HCT116 (cell line): ENCODE measurements around the gene SLC22A12. TPM values are rescaled to one million over a fixed set of nuclear protein-coding genes. Genes with fewer than 3 reads are reported as not detected.

Source experiments
- ATAC-seq: fragments of 200-7000 bp; cut with Tn5 transposase; 2 replicates; pipeline ENCODE4 v1.9.1; 2020; ENCODE audit warnings: mild to moderate bottlenecking, moderate library complexity
- BruUV-seq: library from RNA; stranded (reverse); fragments of 400-500 nt; replicated peaks from 2 replicates; lab custom pipeline; 2021; lab: Mats Ljungman, UMichigan
- CTCF ChIA-PET: fragments of 300-600 bp; sonication (Branson Sonifier 250); formaldehyde crosslinking; loops from one replicate; lab custom pipeline; 2021; ENCODE audit warnings: antibody characterized with exemption; lab: Charles Lee
- POLR2A ChIA-PET: fragments of 300-600, 350-600 bp; sonication (Branson Sonifier 250); formaldehyde crosslinking; loops from one replicate; lab custom pipeline; 2021; ENCODE audit warnings: antibody characterized with exemption; lab: Charles Lee
- RAD21 ChIA-PET, 2 experiments: fragments of 300-600 bp; sonication (Branson Sonifier 250); formaldehyde crosslinking; loops; one replicate each; lab custom pipeline; 2023; ENCODE audit warnings: low total read pairs in 2 of 2; ENCODE audit not compliant: uncharacterized antibody in 2 of 2, unreplicated experiment in 2 of 2, low non-redundant PET in 1 of 2; lab: Charles Lee
- DNase-seq: peaks from one replicate; pipeline ENCODE4 v3.0.0-alpha.2; 2010; ENCODE audit warnings: low read depth, low spot score
- H2AFZ ChIP-seq: fragments of 200-600 bp; shearing (Covaris generic), sonication (generic); 2 replicates; pipeline ENCODE4 v1.6.1; 2017; ENCODE audit warnings: low read depth, mixed run types, mixed read lengths, antibody characterized with exemption, low read length; ENCODE audit not compliant: poor library complexity, severe bottlenecking
- H3K27ac ChIP-seq: 2 replicates; pipeline ENCODE4 v1.5.1; 2012; ENCODE audit warnings: low read depth, low read length
- H3K27me3 ChIP-seq: fragments of 200-600 bp; sonication (generic); 2 replicates; pipeline ENCODE4 v1.6.1; 2016; ENCODE audit warnings: mixed run types, low read length, mixed read lengths; ENCODE audit not compliant: insufficient read depth
- H3K36me3 ChIP-seq, 2 experiments: fragments of 200-500 bp in 1 of 2; fragments of 200-600 bp in 1 of 2; sonication (Bioruptor generic) in 1 of 2; sonication (generic) in 1 of 2; 2 replicates each; pipeline versions ENCODE4 v1.5.1 to v1.6.1; 2014 to 2016; ENCODE audit warnings: low read length in 2 of 2, inconsistent platforms in 1 of 2, mixed read lengths in 1 of 2, mixed run types in 1 of 2; ENCODE audit not compliant: insufficient read depth in 2 of 2, control insufficient read depth in 1 of 2
- H3K4me1 ChIP-seq, 2 experiments: fragments of 200-600 bp in 1 of 2; sonication (generic) in 1 of 2; 2 replicates each; pipeline versions ENCODE4 v1.5.1 to v1.6.1; 2012 to 2017; ENCODE audit warnings: low read length in 2 of 2, inconsistent platforms in 1 of 2, mild to moderate bottlenecking in 1 of 2, mixed read lengths in 1 of 2, mixed run types in 1 of 2, moderate library complexity in 1 of 2; ENCODE audit not compliant: insufficient read depth in 2 of 2, control insufficient read depth in 1 of 2
- H3K4me2 ChIP-seq: fragments of 200-600 bp; sonication (generic); 2 replicates; pipeline ENCODE4 v1.6.1; 2017; ENCODE audit warnings: mixed run types, low read length, mixed read lengths
- H3K4me3 ChIP-seq, 2 experiments: fragments of 200-600 bp in 1 of 2; sonication (generic) in 1 of 2; replicated peaks in 1 of 2; 2 replicates each; pipeline ENCODE4 v1.5.1; 2011 to 2016; ENCODE audit warnings: low read length in 2 of 2, control low read depth in 1 of 2, low read depth in 1 of 2, mild to moderate bottlenecking in 1 of 2, mixed read lengths in 1 of 2, mixed run types in 1 of 2
- H3K79me2 ChIP-seq: fragments of 200-600 bp; sonication (generic); 2 replicates; pipeline ENCODE4 v1.6.1; 2017; ENCODE audit warnings: mild to moderate bottlenecking, mixed run types, low read length, moderate library complexity, mixed read lengths; ENCODE audit not compliant: insufficient read depth
- H3K9ac ChIP-seq: fragments of 200-600 bp; sonication (generic); 2 replicates; pipeline ENCODE4 v1.6.1; 2016; ENCODE audit warnings: low read length, mixed read lengths
- H3K9me2 ChIP-seq: fragments of 200-600 bp; sonication (generic), shearing (Covaris generic); 2 replicates; pipeline ENCODE4 v1.6.1; 2017; ENCODE audit warnings: mixed run types, mild to moderate bottlenecking, moderate library complexity; ENCODE audit not compliant: insufficient read depth
- H3K9me3 ChIP-seq, 2 experiments: fragments of 200-500 bp in 1 of 2; fragments of 200-600 bp in 1 of 2; sonication (Bioruptor generic) in 1 of 2; sonication (generic) in 1 of 2; 2 replicates each; pipeline ENCODE4 v1.6.1; 2014 to 2017; ENCODE audit warnings: low read length in 2 of 2, mixed read lengths in 2 of 2, inconsistent platforms in 1 of 2, low read depth in 1 of 2, mild to moderate bottlenecking in 1 of 2, mixed run types in 1 of 2, moderate library complexity in 1 of 2; ENCODE audit not compliant: control insufficient read depth in 1 of 2, insufficient read depth in 1 of 2
- H4K20me1 ChIP-seq: fragments of 200-600 bp; sonication (generic), shearing (Covaris generic); 2 replicates; pipeline ENCODE4 v1.6.1; 2017; ENCODE audit warnings: mixed run types, mild to moderate bottlenecking, moderate library complexity; ENCODE audit not compliant: insufficient read depth
- CBX3 ChIP-seq: IDR thresholded peaks from 2 replicates; pipeline ENCODE4 v1.6.1; 2012; ENCODE audit warnings: low read depth
- EGR1 ChIP-seq: IDR thresholded peaks from 2 replicates; pipeline ENCODE4 v1.6.1; 2012; ENCODE audit warnings: low read depth
- ELF1 ChIP-seq: IDR thresholded peaks from 2 replicates; pipeline ENCODE4 v1.6.1; 2012; ENCODE audit warnings: low read depth, borderline replicate concordance
- EZH2 ChIP-seq: fragments of 200-600 bp; sonication (generic); IDR thresholded peaks from 2 replicates; pipeline ENCODE4 v1.6.1; 2017; ENCODE audit warnings: antibody characterized with exemption, mixed run types
- FOSL1 ChIP-seq: IDR thresholded peaks from 2 replicates; pipeline ENCODE4 v1.6.1; 2012; ENCODE audit warnings: low read depth
- JUND ChIP-seq: IDR thresholded peaks from 2 replicates; pipeline ENCODE4 v1.6.1; 2012
- POLR2A ChIP-seq: IDR thresholded peaks from 2 replicates; pipeline ENCODE4 v1.7.0; 2011; ENCODE audit warnings: borderline replicate concordance; ENCODE audit not compliant: insufficient read depth, insufficient read length; ENCODE audit errors: extremely low read depth
- REST ChIP-seq: IDR thresholded peaks from 2 replicates; pipeline ENCODE4 v1.6.1; 2012; ENCODE audit warnings: low read depth
- ZBTB33 ChIP-seq: IDR thresholded peaks from 2 replicates; pipeline ENCODE4 v1.6.1; 2011; ENCODE audit warnings: mild to moderate bottlenecking, low read length, moderate library complexity; ENCODE audit not compliant: insufficient replicate concordance; ENCODE audit errors: extremely low read depth
- ZFX ChIP-seq: fragments of 450-650 bp; IDR thresholded peaks from 2 replicates; pipeline ENCODE4 v1.6.1; 2017
- ZNF274 ChIP-seq: fragments of 200-500 bp; sonication (Bioruptor generic); IDR thresholded peaks from 2 replicates; pipeline ENCODE4 v1.6.1; 2014; ENCODE audit warnings: mild to moderate bottlenecking, low read depth, low read length, inconsistent platforms
- intact Hi-C: fragments of 100-400 bp; cut with micrococcal nuclease; formaldehyde crosslinking; loops from 2 replicates; pipeline ENCODE4 v1.10.0; 2022
- total RNA-seq: library from RNA; stranded (reverse); gene quantifications from one replicate; pipeline ENCODE4 v1.2.1, GENCODE V29; 2021; ENCODE audit not compliant: unreplicated experiment

Gene SLC22A12
- total RNA-seq, 1 experiment from 2014 or later: not detected

- ChIA-PET CTCF (interaction anchor here (0.6 kb wide), 1 partner anchor 917 kb away, joined by 3 read pairs; no protein-coding TSS in a partner anchor), RAD21 (no interaction called here), POLR2A (no interaction called here)
- intact Hi-C loops: no loop called here
- no peaks in the 10 kb centered on the region for H3K9me3 ChIP-seq
- ATAC-seq (no peak), DNase-seq (no peak)
- H3K4me2 ChIP-seq: no peak overlapping the region
- H2AFZ ChIP-seq: no peak overlapping the region
- H3K4me1 ChIP-seq: peaks cover 13 to 20% of the 10 kb centered on the region in 2 experiments
- no peaks in the 10 kb centered on the region for H4K20me1 ChIP-seq
- no peaks in the 10 kb centered on the region for H3K9me2 ChIP-seq
- H3K27me3 ChIP-seq: no peaks in the 10 kb centered on the region
- no peak overlapping the region for H3K27ac ChIP-seq
- BruUV-seq: no TSS peak
- H3K79me2 ChIP-seq: no peaks in the 10 kb centered on the region
- no peak for TF ChIP-seq POLR2A
- TF ChIP-seq JUND: no peak
- no peak for TF ChIP-seq ZNF274
- no peak for TF ChIP-seq CBX3
- TF ChIP-seq FOSL1: no peak
- TF ChIP-seq ELF1: no peak
- TF ChIP-seq REST: no peak
- TF ChIP-seq EZH2: no peak
- TF ChIP-seq ZBTB33: no peak
- no peak for TF ChIP-seq EGR1
- no peak for TF ChIP-seq ZFX
- TF ChIP-seq, all 23 proteins: peak for 0
- Histone ChIP-seq H3K9ac (no peak overlapping the region), H3K4me3 (no peak overlapping the region), H3K36me3 (no peaks in the 10 kb centered on the region)
Observed at GRCh38 chr11:64564419-64564818, 26.6 kb upstream of the SLC22A12 start.
